K562 (cell line): ENCODE results near the gene EZH1. TPM values are rescaled to one million over a fixed set of nuclear protein-coding genes. Genes with fewer than 3 reads are reported as not detected.

Experiments
- ATF1 ChIP-seq, 2 experiments: fragments of 450-650 bp in 1 of 2; IDR thresholded peaks; 2 replicates each; pipeline ENCODE4 v1.6.1; 2016; ENCODE audit warnings: missing compliant biosample characterization in 1 of 2, missing genetic modification characterization in 1 of 2
- CEBPB ChIP-seq: fragments of 450-650 bp; IDR thresholded peaks from 2 replicates; pipeline ENCODE4 v1.6.1; 2016; ENCODE audit warnings: missing genetic modification characterization, missing compliant biosample characterization
- FOXJ2 ChIP-seq: fragments of 200-800 bp; sonication (Bioruptor generic); IDR thresholded peaks from 2 replicates; pipeline ENCODE4 v1.6.1; 2016; ENCODE audit warnings: missing genetic modification characterization, missing compliant biosample characterization
- GATAD2B ChIP-seq: fragments of 450-650 bp; IDR thresholded peaks from 2 replicates; pipeline ENCODE4 v1.6.1; 2017; ENCODE audit warnings: mild to moderate bottlenecking, borderline replicate concordance
- KDM5B ChIP-seq: fragments of 200-600 bp; sonication (generic); IDR thresholded peaks from 2 replicates; pipeline ENCODE4 v1.6.1; 2012; ENCODE audit warnings: low read depth, mild to moderate bottlenecking, moderate library complexity, low read length, control low read depth, inconsistent platforms; ENCODE audit not compliant: insufficient replicate concordance
- KHSRP ChIP-seq: fragments of 450-650 bp; IDR thresholded peaks from 2 replicates; pipeline ENCODE4 v1.6.1; 2017
- NR2C1 ChIP-seq, 2 experiments: fragments of 450-650 bp; IDR thresholded peaks; 2 replicates each; pipeline ENCODE4 v1.6.1; 2017; ENCODE audit warnings: mild to moderate bottlenecking in 2 of 2, antibody characterized with exemption in 1 of 2, inconsistent platforms in 1 of 2, missing compliant biosample characterization in 1 of 2, missing genetic modification characterization in 1 of 2
- POU5F1 ChIP-seq: fragments of 150-350 bp; IDR thresholded peaks from 2 replicates; pipeline ENCODE4 v1.6.1; 2014; ENCODE audit warnings: borderline replicate concordance, low read length, low read depth, mild to moderate bottlenecking; ENCODE audit not compliant: partially characterized antibody
- RBM22 ChIP-seq: fragments of 200-400 bp; formaldehyde crosslinking; IDR thresholded peaks from 2 replicates; pipeline ENCODE4 v1.6.1; 2018; ENCODE audit warnings: low read length, low read depth; ENCODE audit not compliant: poor library complexity, severe bottlenecking
- RNF2 ChIP-seq: sonication (generic); IDR thresholded peaks from 2 replicates; pipeline ENCODE4 v1.6.1; 2016
- SP2 ChIP-seq: IDR thresholded peaks from 2 replicates; pipeline ENCODE4 v1.6.1; 2011; ENCODE audit warnings: mild to moderate bottlenecking, low read depth, low read length, moderate library complexity; ENCODE audit not compliant: poor library complexity, severe bottlenecking; ENCODE audit errors: extremely low read depth
- TEAD2 ChIP-seq: fragments of 450-650 bp; IDR thresholded peaks from 2 replicates; pipeline ENCODE4 v1.6.1; 2016; ENCODE audit warnings: missing genetic modification characterization, control low read depth, missing compliant biosample characterization
- ZBTB49 ChIP-seq: sonication (generic); formaldehyde crosslinking; IDR thresholded peaks from 2 replicates; pipeline ENCODE4 v1.8.0; 2022; ENCODE audit warnings: missing genetic modification reagents, mild to moderate bottlenecking, borderline replicate concordance
- ZNF124 ChIP-seq: sonication (generic); formaldehyde crosslinking; IDR thresholded peaks from 2 replicates; pipeline ENCODE4 v1.8.1; 2022; ENCODE audit warnings: missing genetic modification reagents
- ZNF277 ChIP-seq: fragments of 250-450 bp; sonication (Bioruptor Pico); IDR thresholded peaks from 2 replicates; pipeline ENCODE4 v1.8.0; 2022; ENCODE audit warnings: inconsistent platforms, mild to moderate bottlenecking, moderate library complexity, borderline replicate concordance
- ZNF707 ChIP-seq: fragments of 250-450 bp; sonication (Bioruptor Pico); conservative IDR thresholded peaks from 2 replicates; pipeline ENCODE4 v1.8.0; 2022; ENCODE audit warnings: inconsistent platforms, mild to moderate bottlenecking, moderate library complexity
- polyA plus RNA-seq, 8 experiments: library from polyadenylated mRNA; depleted of rRNA in 4 of 8; stranded (reverse) in 5 of 8; unstranded in 3 of 8; fragments of >200 nt; fragmentation: Nextera tagmentation in 2 of 8; fragmentation: Illumina TruSeq in 1 of 8; extraction: Ambion mirVana in 2 of 8; extraction: Trizol in 1 of 8; gene quantifications; 2 replicates each; pipeline versions ENCODE4 v1.2.1 to v1.2.3, GENCODE V29; 2011 to 2014; ENCODE audit warnings: inconsistent platforms in 1 of 8, missing spikeins in 1 of 8
- total RNA-seq, 7 experiments: library from RNA; depleted of rRNA in 6 of 7; stranded (reverse); fragments of >200 nt in 6 of 7; fragmentation: Illumina TruSeq in 2 of 7; extraction: Trizol in 2 of 7; gene quantifications; 2 replicates each; pipeline versions ENCODE4 v1.2.1 to v1.2.3, GENCODE V29; 2011 to 2021; ENCODE audit warnings: low replicate concordance in 1 of 7
- TF ChIP-seq, protein P1 (sequence below): fragments of 450-650 bp; formaldehyde crosslinking; conservative IDR thresholded peaks from 2 replicates; pipeline ENCODE4 v1.4.0; 2022; ENCODE audit warnings: mild to moderate bottlenecking, missing genetic modification characterization
- TF ChIP-seq, protein P2 (sequence below): fragments of 250-450 bp; sonication (Bioruptor Pico); IDR thresholded peaks from 2 replicates; pipeline ENCODE4 v1.4.0; 2020; ENCODE audit warnings: mild to moderate bottlenecking
- TF ChIP-seq, protein P3 (sequence below): fragments of 250-450 bp; sonication (Bioruptor Pico); IDR thresholded peaks from 2 replicates; pipeline ENCODE4 v1.8.0; 2021; ENCODE audit warnings: moderate library complexity, mild to moderate bottlenecking, inconsistent platforms

Gene EZH1
- total and polyA plus RNA-seq, 9 of the 15 experiments (the other 6 are each of a cell fraction or from before 2014, with no cell fraction given) = 8.6 to 40.8 (median 22.9) TPM

DNA sequence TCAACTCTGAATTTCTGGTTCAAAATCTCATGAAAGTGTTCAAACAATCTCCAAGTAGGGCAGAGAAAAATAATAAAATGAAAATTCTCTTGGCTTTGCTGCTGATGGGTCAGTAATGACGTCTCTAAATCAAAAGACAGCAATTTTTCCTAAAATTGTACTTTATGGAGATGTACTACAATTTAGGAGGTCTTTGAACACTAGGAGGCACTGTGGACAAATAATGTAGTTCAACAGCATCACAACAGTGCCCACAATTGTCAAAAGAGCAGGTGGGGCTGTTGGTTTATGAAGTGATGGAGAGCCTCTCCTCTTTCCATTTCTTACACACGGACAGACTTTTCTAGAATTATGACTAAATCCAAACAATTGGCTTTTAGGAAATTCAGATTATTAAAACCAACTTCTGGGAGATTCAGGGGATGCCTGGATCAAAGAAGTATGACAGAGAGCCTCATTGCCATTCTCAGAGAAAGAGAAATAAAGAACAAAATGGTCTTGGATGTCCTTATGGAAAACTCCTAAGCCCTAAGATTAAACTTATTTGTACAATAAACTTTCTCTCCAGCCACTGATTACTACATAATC is 23.8 kb downstream of the EZH1 start (continued):
- no peak for TF ChIP-seq TEAD2 (tag)
- TF ChIP-seq RNF2 = no peak
- no peak for TF ChIP-seq KDM5B
- no peak for TF ChIP-seq ZNF124 (CRISPR knock-in tag)
- TF ChIP-seq SP2 = no peak
- TF ChIP-seq, protein P1, sequence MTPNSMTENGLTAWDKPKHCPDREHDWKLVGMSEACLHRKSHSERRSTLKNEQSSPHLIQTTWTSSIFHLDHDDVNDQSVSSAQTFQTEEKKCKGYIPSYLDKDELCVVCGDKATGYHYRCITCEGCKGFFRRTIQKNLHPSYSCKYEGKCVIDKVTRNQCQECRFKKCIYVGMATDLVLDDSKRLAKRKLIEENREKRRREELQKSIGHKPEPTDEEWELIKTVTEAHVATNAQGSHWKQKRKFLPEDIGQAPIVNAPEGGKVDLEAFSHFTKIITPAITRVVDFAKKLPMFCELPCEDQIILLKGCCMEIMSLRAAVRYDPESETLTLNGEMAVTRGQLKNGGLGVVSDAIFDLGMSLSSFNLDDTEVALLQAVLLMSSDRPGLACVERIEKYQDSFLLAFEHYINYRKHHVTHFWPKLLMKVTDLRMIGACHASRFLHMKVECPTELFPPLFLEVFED (CRISPR knock-in tag) = no peak
- no peak for TF ChIP-seq ZNF707 (CRISPR knock-in tag)
- TF ChIP-seq GATAD2B = no peak
- TF ChIP-seq RBM22 = no peak
- TF ChIP-seq ATF1 (CRISPR knock-in tag; IDR thresholded peaks at IDR 0.05) = no peak
- TF ChIP-seq ATF1 (tag; IDR thresholded peaks at IDR 0.05) = no peak
- TF ChIP-seq, protein P2, sequence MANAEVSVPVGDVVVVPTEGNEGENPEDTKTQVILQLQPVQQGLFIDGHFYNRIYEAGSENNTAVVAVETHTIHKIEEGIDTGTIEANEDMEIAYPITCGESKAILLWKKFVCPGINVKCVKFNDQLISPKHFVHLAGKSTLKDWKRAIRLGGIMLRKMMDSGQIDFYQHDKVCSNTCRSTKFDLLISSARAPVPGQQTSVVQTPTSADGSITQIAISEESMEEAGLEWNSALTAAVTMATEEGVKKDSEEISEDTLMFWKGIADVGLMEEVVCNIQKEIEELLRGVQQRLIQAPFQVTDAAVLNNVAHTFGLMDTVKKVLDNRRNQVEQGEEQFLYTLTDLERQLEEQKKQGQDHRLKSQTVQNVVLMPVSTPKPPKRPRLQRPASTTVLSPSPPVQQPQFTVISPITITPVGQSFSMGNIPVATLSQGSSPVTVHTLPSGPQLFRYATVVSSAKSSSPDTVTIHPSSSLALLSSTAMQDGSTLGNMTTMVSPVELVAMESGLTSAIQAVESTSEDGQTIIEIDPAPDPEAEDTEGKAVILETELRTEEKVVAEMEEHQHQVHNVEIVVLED = no peak
- no peak for TF ChIP-seq ZBTB49 (CRISPR knock-in tag)
- no peak for TF ChIP-seq CEBPB (tag)
- no peak for TF ChIP-seq KHSRP
- TF ChIP-seq POU5F1 = no peak
- no peak for TF ChIP-seq NR2C1 (IDR thresholded peaks at IDR 0.05)
- TF ChIP-seq NR2C1 (tag; IDR thresholded peaks at IDR 0.05) = no peak
- TF ChIP-seq ZNF277 = no peak
- TF ChIP-seq FOXJ2 (tag) = no peak
- TF ChIP-seq, protein P3, sequence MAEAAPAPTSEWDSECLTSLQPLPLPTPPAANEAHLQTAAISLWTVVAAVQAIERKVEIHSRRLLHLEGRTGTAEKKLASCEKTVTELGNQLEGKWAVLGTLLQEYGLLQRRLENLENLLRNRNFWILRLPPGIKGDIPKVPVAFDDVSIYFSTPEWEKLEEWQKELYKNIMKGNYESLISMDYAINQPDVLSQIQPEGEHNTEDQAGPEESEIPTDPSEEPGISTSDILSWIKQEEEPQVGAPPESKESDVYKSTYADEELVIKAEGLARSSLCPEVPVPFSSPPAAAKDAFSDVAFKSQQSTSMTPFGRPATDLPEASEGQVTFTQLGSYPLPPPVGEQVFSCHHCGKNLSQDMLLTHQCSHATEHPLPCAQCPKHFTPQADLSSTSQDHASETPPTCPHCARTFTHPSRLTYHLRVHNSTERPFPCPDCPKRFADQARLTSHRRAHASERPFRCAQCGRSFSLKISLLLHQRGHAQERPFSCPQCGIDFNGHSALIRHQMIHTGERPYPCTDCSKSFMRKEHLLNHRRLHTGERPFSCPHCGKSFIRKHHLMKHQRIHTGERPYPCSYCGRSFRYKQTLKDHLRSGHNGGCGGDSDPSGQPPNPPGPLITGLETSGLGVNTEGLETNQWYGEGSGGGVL = no peak
